HepG2 (cell line): ENCODE data around the gene ZNF490.

Source experiments
- CBX5 ChIP-seq: sonication (generic); formaldehyde crosslinking; IDR thresholded peaks from 2 replicates; pipeline ENCODE4 v1.4.0; 2020; ENCODE audit warnings: missing genetic modification reagents, borderline replicate concordance
- DNMT3B ChIP-seq: conservative IDR thresholded peaks from 2 replicates; pipeline ENCODE4 v1.6.1; 2016; ENCODE audit warnings: missing biosample characterization, control low read depth
- ESRRA ChIP-seq: sonication (generic); formaldehyde crosslinking; IDR thresholded peaks from 2 replicates; pipeline ENCODE4 v1.5.1; 2020; ENCODE audit warnings: mild to moderate bottlenecking, low read depth, missing genetic modification reagents
- FOXA1 ChIP-seq, 2 experiments: fragments of 450-650 bp in 1 of 2; sonication (generic) in 1 of 2; formaldehyde crosslinking in 1 of 2; IDR thresholded peaks; 2 replicates each; pipeline versions ENCODE4 v1.4.0 to v1.6.1; 2016 to 2020; ENCODE audit warnings: missing genetic modification reagents in 1 of 2
- NFYC ChIP-seq: IDR thresholded peaks from 2 replicates; pipeline ENCODE4 v1.6.1; 2016; ENCODE audit warnings: missing genetic modification reagents, missing compliant biosample characterization
- ZNF546 ChIP-seq: sonication (generic); formaldehyde crosslinking; conservative IDR thresholded peaks from 2 replicates; pipeline ENCODE4 v1.8.1; 2023; ENCODE audit warnings: mild to moderate bottlenecking, missing genetic modification reagents
- TF ChIP-seq, protein P1 (sequence below), 2 experiments: IDR thresholded peaks; 2 replicates each; pipeline ENCODE4 v1.6.1; 2011 to 2012; ENCODE audit warnings: low read length in 2 of 2, borderline replicate concordance in 1 of 2, low read depth in 1 of 2, mild to moderate bottlenecking in 1 of 2, moderate library complexity in 1 of 2

DNA sequence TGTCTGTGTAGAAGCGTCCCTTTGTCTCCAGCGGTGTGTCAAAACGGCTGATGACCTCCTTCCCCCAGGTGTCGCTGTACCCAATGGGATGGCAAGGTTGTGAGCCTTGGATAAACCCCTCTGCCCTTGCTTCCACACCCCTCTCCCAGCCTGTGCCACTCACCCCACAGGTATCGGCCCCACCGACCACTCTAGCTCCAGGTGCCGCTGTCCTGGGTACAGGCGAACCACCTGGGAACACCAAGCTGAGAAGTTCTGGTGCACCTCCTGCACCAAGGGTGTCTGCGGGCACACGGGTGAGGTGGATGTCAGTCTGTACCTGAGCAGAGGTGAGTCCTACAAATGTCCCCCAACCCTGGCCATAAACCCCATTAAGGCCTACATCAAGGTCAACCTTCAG, 39.3 kb upstream of the ZNF490 start:
- TF ChIP-seq, protein P1, sequence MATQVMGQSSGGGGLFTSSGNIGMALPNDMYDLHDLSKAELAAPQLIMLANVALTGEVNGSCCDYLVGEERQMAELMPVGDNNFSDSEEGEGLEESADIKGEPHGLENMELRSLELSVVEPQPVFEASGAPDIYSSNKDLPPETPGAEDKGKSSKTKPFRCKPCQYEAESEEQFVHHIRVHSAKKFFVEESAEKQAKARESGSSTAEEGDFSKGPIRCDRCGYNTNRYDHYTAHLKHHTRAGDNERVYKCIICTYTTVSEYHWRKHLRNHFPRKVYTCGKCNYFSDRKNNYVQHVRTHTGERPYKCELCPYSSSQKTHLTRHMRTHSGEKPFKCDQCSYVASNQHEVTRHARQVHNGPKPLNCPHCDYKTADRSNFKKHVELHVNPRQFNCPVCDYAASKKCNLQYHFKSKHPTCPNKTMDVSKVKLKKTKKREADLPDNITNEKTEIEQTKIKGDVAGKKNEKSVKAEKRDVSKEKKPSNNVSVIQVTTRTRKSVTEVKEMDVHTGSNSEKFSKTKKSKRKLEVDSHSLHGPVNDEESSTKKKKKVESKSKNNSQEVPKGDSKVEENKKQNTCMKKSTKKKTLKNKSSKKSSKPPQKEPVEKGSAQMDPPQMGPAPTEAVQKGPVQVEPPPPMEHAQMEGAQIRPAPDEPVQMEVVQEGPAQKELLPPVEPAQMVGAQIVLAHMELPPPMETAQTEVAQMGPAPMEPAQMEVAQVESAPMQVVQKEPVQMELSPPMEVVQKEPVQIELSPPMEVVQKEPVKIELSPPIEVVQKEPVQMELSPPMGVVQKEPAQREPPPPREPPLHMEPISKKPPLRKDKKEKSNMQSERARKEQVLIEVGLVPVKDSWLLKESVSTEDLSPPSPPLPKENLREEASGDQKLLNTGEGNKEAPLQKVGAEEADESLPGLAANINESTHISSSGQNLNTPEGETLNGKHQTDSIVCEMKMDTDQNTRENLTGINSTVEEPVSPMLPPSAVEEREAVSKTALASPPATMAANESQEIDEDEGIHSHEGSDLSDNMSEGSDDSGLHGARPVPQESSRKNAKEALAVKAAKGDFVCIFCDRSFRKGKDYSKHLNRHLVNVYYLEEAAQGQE (IDR thresholded peaks at IDR 0.05; ENCODE audit: borderline replicate concordance in 1 of 2, low read depth in 1 of 2, low read length in 2 of 2): no peak
- TF ChIP-seq DNMT3B (CRISPR knock-in tag) (no peak), CBX5 (CRISPR knock-in tag) (no peak), FOXA1 (IDR thresholded peaks at IDR 0.05) (no peak), FOXA1 (CRISPR knock-in tag; IDR thresholded peaks at IDR 0.05) (no peak), NFYC (CRISPR knock-in tag) (no peak), ESRRA (CRISPR knock-in tag) (no peak), ZNF546 (no peak)
